ENCODE data around the gene FOXB1.

- TF ChIP-seq POLR2A (IDR thresholded peaks at IDR 0.05) (no peak), POLR2AphosphoS5 (IDR thresholded peaks at IDR 0.05) (no peak), CTCF (IDR thresholded peaks at IDR 0.05) (no peak), EP300 (IDR thresholded peaks at IDR 0.05) (no peak)
Measured at GRCh38 chr15:60035344-60035743, 31.2 kb downstream of the FOXB1 start.

Measured in stomach (tissue), 4 donors.